ENCODE measurements around the gene ZNF576.
"Not testable (repeated sequence)": the region's sequence is repeated elsewhere in the genome, so short reads cannot be mapped to it uniquely, and the experiment has no call there.

Gene ZNF576

GRCh38 chr19:43595999-43596841 lies at the start of gene ZNF576, which contains the start of gene IRGQ:
Gene ZNF576, plus strand, starts transcription at chr19:43596595. Its CDS starts 514 bp downstream, at chr19:43597109.
Gene IRGQ, minus strand, starts transcription at chr19:43596134. Its CDS starts 796 bp downstream, at chr19:43595338.
- peak; percentile 98 for DNase-seq

DNA sequence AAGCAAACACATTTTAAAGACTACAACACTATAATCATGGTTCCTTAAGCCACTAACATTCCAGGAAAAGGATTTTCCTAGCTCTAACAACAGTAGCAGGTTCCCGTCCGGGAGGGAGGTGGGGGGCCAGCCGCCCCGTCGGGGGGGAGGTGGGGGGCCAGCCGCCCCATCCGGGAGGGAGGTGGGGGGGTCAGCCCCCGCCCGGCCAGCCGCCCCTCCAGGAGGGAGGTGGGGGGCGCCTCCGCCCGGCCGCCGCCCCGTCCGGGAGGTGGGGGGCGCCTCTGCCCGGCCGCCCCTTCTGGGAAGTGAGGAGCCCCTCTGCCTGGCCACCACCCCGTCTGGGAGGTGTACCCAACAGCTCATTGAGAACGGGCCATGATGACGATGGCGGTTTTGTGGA lies 48.5 kb upstream of the ZNF576 start:
- not testable (repeated sequence) for DNase-seq

- no peak for DNase-seq
These were observed 47.7 kb upstream of the ZNF576 start for GRCh38 chr19:43548706-43549105.

- DNase-seq: no peak
These were observed 44.8 kb upstream of the ZNF576 start for GRCh38 chr19:43551399-43552197.

DNA sequence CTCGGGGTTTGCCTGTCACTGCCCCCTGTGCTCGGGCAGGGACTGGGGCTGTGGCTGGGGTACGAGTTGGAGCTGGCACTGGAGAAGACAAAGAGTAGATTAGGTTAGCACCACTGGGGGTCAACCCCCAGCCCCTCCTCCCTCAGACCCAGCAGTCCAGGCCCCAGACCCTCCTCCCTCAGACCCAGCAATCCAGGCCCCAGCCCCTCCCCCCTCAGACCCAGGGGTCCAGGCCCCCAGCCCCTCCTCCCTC lies 44.3 kb upstream of the ZNF576 start:
- DNase-seq: no peak

- no peak for DNase-seq
These were observed 43.8 kb upstream of the ZNF576 start for GRCh38 chr19:43552616-43553015.

- DNase-seq: no peak
These were observed 42.7 kb upstream of the ZNF576 start for GRCh38 chr19:43553656-43554055.

DNA sequence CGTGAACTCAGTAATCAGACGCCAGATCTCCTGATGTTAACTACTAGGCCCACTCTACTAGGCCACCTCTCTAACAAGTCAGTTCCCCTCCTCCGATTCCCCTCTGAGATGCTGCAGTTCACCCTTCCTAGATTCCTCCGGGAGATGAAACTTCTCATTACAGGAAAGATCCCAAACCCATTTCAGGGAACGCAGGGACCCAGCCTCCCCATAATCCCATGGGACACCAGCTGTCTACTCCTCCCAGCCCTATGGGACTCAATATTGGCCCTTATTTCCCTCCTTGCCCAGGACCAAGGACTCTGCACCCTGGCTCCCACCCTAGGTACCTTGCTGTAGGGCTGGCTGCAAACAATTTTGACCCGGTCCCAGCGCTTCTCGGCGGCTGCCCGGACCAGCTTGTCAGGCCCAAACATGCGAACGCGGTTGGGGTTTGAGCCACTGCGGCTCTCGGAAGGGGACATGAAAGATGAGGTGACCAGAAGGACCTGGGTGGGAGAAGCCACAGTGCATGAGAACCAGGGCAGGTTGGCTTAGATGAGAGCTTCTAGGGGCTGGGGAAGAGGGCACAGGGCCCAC lies 42.0 kb upstream of the ZNF576 start:
- DNase-seq: no peak

DNA sequence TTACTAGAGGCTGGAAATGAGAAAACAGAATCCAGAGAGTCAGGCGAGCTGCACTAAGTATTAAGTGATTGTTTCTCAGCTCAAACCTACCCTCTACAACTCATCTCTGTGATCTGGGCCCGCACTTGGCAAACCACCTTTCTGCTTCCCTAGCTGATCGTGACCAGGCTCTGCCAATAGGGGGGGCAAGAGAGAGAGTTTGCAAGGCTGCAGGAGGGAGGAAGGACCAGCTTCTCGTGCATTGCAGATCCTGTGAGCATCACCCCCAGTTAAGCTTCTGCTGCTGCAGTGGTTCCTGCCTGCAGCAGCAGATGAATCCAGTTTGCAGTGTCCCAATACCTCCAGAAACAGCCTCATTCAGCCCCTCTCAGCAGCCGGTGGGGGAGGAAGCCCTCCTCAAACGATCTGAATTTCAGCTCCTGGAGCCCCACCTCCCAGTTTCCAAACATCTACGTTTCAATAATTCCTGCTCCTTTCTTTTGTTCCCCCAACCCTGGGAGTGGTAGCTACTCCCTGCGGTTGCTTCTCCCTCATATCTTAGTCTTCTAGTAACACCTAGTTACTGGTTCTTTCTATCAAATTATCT lies 41.1 kb upstream of the ZNF576 start:
- DNase-seq: peak; percentile 56

DNA sequence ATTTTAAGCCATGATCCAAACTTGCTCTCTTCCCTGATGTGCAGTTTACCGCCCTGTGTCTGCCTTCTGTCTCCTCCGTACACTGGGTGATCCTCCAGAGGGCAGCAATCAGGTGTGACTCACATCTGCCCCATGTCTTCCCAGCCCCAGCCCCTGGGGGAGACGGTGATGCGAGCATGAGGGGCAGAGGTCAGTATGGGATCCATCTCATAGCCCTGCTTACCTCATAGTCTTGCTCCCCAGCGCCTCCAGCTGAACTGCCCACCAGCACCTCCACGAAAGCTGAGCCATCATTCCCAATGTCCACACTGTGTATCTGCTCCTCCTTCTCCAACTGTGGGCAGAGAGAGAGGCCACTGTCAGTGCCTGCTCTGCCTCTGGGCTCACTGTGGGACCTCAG lies 35.7 kb upstream of the ZNF576 start:
- DNase-seq: no peak

GRCh38 chr19:43561139-43561970 lies 35.0 kb upstream of the ZNF576 start:
- DNase-seq: no peak

- no peak for DNase-seq
These were observed 34.1 kb upstream of the ZNF576 start for GRCh38 chr19:43562226-43562697.

DNA sequence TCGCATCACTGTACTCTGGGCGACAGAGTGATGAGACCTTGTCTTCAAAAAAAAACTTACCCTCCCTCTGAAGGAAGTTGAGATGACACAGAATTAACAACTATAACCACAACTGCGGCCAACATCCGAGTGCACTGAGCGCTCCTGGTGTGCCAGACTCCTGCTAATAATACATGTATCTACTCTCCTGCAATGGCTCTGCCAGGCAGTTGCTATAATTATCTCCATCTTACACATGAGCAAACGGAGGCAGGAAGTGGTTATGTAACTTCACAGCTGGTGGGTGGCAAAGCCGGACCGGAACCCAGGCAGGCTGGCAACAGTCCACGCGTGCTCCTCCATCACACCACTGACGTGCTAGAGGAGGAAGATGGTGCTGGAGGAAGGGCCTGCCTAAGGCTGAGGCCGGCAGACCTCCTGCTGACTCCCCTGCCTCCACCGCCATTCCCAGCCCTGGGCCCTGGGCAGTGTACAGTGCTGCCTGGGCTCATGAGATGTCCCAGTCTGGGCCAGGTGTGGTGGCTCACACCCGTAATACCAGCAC lies 33.6 kb upstream of the ZNF576 start:
- peak; percentile 41 for DNase-seq

GRCh38 chr19:43563816-43564457 lies 32.5 kb upstream of the ZNF576 start:
- DNase-seq: no peak

DNA sequence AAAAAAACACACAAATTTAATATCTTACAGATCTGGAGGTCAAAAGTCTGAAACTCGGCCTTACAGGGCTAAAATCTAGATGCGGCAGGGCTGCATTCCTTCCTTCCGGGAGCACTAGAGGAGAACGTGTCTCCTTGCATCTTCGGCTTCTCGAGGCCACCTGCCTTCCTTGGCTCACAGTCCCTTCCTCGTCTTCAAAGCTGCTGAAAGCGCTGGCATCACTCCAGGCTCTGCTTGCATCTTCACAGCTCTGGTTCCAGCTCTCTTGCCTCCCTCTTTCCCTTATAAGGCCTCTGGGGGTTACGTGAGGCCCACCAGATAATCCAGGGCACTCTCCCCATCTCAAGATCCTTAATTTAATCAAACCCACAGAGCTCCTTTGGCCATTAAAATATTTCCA lies 31.6 kb upstream of the ZNF576 start:
- DNase-seq: no peak

DNA sequence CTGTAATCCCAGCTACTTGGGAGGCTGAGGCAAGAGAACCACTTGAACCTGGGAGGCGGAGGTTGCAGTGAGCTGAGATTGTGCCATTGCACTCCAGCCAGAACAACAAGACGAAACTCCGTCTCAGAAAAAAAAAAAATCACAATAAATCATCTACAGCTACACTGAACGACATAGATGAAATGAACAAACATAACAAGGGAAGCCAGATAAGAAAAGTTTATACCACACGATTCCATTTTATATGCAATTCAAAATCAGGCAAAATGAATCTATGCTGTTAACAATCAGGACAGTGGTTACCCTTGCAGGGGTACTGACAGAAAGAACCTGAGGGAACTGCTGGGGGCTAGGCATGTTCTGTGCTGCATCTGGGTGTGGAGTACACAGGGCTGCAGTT lies 26.7 kb upstream of the ZNF576 start:
- no peak for DNase-seq

DNA sequence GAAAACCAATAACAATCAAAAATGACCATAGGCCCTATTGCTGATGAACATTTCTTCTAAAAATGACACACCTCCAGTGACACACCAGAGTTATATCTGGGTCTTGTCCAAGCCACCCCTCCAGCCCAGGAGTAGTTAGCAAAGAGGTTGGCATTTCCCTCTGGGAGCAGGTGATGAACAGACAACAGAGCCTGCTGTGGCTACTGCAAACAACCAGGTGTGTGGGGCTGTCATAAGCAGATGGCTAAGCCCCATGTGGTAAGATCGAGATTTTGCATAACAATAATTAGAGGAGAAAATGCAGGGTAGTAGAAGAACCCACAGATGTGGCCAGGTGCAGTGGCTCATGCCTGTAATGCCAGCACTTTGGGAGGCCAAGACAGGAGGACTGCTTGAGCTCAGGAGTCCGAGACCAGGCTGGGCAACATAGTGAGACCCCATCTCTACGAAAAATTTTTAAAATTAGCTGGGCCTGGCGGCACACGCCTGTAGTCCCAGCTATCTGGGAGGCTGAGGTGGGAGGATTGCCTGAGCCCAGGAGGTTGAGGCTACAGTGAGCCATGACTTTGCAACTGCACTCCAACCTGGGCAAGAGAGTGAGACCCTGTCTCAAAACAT lies 26.1 kb upstream of the ZNF576 start:
- DNase-seq: peak; percentile 57

DNA sequence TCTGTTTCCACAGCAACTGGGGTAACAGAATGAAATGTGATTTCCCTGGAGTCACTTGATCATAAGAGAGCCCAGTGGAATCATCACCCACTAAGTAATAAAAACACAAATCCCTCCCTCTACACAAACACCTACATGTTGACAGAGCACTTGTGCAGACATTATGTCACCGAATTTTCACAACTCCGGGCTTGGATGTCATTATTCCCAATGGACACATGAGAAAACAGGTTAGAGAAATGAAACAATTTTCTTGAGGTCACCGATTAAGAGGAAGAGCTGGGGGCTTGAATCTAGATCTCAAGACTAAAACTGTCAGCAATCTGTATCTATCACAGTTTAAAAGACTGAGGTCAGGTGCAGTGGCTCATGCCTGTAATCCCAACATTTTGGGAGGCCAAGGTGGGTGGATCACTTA lies 24.2 kb upstream of the ZNF576 start:
- peak; percentile 37 for DNase-seq

DNA sequence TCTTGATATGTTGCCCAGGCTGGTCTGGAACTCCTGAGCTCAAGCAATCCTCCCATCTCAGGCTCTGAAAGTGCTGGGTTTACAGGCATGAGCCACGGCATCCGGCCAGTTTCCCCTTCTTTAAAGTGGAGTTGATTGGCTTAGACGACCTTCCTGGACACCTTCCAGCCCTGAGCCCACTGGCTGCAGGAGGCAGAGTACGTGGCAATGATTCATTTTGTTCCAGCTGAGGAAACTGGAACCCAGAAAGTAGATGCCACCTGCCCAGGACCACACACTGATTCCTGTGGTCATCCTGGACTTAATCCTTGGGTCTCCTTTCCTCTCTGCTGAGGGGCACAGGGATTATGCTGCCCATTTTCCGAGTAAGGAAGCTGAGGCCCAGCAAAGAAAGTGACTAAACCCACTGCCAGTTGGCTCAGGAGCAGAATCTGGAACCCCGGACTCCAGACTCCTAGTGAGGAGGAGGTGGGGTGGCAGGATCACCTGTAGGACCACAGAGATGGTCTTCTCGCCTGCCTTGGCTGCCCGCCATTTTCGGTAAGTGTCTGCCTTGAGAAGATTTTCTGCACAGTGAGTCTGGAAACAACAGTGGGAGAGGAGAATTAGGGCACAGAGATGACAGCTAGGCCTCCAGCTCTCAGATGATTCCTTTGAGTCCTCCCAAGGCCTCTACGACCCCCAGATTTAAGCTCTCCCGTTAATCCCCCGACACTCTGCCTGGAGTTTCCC lies 21.8 kb upstream of the ZNF576 start:
- no peak for DNase-seq
